BE2C (cell line): ENCODE measurements around the gene ATG101.

ENCODE experiments used
- DNase-seq: peaks from one replicate; pipeline ENCODE4 v3.0.0-alpha.2; 2020
- H3K27me3 ChIP-seq: fragments of 250-450 bp; sonication (Bioruptor Pico); 2 replicates; pipeline ENCODE4 v1.5.1; 2020; ENCODE audit warnings: mild to moderate bottlenecking
- H3K36me3 ChIP-seq: fragments of 250-450 bp; sonication (Bioruptor Pico); 2 replicates; pipeline ENCODE4 v1.5.1; 2020; ENCODE audit warnings: mild to moderate bottlenecking
- H3K4me1 ChIP-seq: fragments of 250-450 bp; sonication (Bioruptor Pico); 2 replicates; pipeline ENCODE4 v1.5.1; 2020
- H3K4me3 ChIP-seq: 2 replicates; pipeline ENCODE4 v1.5.1; 2011; ENCODE audit warnings: low read depth, low read length
- H3K9me3 ChIP-seq: fragments of 250-450 bp; sonication (Bioruptor Pico); 2 replicates; pipeline ENCODE4 v1.5.1; 2020
- CTCF ChIP-seq: IDR thresholded peaks from 2 replicates; pipeline ENCODE4 v1.5.1; 2012; ENCODE audit warnings: mild to moderate bottlenecking, low read depth, low read length

The ATG101 gene

DNA sequence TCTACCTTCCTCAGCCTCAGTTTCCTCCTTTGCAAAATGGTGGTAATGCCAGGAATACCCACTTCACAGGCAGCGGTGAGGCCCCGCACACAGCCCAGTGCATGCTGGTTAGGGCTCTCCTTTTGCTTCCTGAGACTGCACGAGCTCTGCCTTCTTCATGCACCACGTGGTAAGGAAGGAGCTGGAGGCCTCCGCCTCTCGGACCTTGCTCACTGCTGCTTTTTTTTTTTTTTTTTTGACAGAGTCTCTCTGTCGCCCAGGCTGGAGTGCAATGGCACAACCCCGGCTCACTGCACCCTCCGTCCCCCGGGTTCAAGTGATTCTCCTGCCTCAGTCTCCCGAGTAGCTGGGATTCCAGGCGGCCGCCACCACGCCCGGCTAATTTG lies 44.9 kb upstream of the ATG101 start:
- H3K4me1 ChIP-seq = peaks cover 12% of the 10 kb centered on the region
- no peak for TF ChIP-seq CTCF
- no peaks in the 10 kb centered on the region for H3K9me3 ChIP-seq
- no peaks in the 10 kb centered on the region for H3K27me3 ChIP-seq
- H3K4me3 ChIP-seq = no peak overlapping the region
- H3K36me3 ChIP-seq = no peaks in the 10 kb centered on the region
- no peak for DNase-seq

- DNase-seq = no peak
- Histone ChIP-seq H3K36me3 (no peaks in the 10 kb centered on the region), H3K27me3 (no peaks in the 10 kb centered on the region), H3K4me1 (peaks cover 13% of the 10 kb centered on the region), H3K9me3 (no peaks in the 10 kb centered on the region), H3K4me3 (no peak overlapping the region)
- TF ChIP-seq CTCF = no peak
Measured at GRCh38 chr12:52026263-52026662, 43.5 kb upstream of the ATG101 start.

- no peaks in the 10 kb centered on the region for H3K9me3 ChIP-seq
- no peak for TF ChIP-seq CTCF
- DNase-seq = no peak
- H3K36me3 ChIP-seq = no peaks in the 10 kb centered on the region
- peaks cover 15% of the 10 kb centered on the region for H3K4me1 ChIP-seq
- no peak overlapping the region for H3K4me3 ChIP-seq
- no peaks in the 10 kb centered on the region for H3K27me3 ChIP-seq
Measured at GRCh38 chr12:52027085-52027843, 42.5 kb upstream of the ATG101 start.

- TF ChIP-seq CTCF = no peak
- Histone ChIP-seq H3K27me3 (no peaks in the 10 kb centered on the region), H3K36me3 (no peaks in the 10 kb centered on the region), H3K4me1 (peaks cover 19% of the 10 kb centered on the region), H3K9me3 (no peaks in the 10 kb centered on the region), H3K4me3 (no peak overlapping the region; the same call in 1 of the 2 replicates)
- DNase-seq = peak; percentile 88
Measured at GRCh38 chr12:52029685-52030084, 40.1 kb upstream of the ATG101 start.

DNA sequence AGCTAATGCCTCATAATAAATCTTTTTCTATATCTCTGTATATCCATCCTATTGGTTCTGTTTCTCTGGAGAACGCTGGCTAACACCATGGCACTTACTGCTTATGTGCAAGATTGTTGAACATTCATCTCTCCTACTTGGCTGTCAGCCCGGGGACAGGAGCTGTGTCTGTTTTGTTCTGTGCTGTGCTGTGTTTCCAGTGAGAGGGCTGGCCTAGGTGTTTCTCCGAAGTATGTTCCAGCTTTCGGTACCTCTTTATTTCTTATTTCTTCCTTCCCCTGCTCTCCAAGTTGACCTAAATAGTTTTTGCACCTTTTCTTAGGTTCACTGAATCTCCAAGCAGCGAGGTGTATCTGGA lies 37.4 kb upstream of the ATG101 start:
- Histone ChIP-seq H3K9me3 (no peaks in the 10 kb centered on the region), H3K4me1 (peaks cover 18% of the 10 kb centered on the region), H3K27me3 (no peaks in the 10 kb centered on the region), H3K4me3 (peak overlapping the region; percentile 63), H3K36me3 (no peaks in the 10 kb centered on the region)
- no peak for TF ChIP-seq CTCF
- DNase-seq = peak; percentile 75

DNA sequence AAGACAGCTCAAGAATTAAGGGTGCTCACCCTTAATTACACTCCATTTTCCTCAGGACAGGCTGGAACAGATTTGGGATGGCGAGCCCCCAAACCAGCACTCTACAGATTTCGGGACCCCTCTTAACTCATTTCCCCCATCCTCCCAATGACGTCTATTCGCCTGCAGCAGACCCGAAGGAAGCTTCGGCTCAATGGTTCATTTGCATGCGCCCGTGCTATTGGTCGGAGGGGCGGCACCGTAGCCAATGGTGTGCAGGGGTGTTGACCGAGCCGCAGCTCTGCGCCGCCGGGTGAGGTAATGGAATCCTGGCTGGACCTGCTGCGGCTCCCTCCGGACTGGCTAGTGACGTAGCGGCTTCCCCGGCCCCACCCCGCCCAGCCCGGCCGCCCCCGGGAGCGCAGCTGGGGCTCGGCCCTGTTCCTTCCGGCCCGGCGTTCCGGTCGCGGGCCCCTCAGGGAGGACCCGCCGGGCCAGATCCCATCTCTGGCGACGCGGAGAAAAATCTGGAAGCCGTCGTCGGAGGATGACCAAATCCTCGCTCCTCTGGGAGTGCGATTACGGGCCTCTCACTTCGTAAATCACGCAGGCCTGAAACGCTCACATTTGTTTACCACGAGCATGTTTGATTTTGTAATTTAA lies 36.9 kb upstream of the ATG101 start:
- H3K4me3 ChIP-seq = peak overlapping the region; percentile 63
- TF ChIP-seq CTCF = no peak
- DNase-seq = peak; percentile 99
- no peaks in the 10 kb centered on the region for H3K9me3 ChIP-seq
- H3K4me1 ChIP-seq = peaks cover 18% of the 10 kb centered on the region
- no peaks in the 10 kb centered on the region for H3K27me3 ChIP-seq
- H3K36me3 ChIP-seq = no peaks in the 10 kb centered on the region
